NCI-H345 (cell line): ENCODE measurements around the gene ZBTB8B.

ENCODE experiments used
- DNase-seq: peaks from one replicate; lab custom pipeline; 2025; lab: John Stamatoyannopoulos, UW

Gene ZBTB8B

GRCh38 chr1:32508761-32509160, 43.9 kb downstream of the ZBTB8B start:
- no peak for DNase-seq

- DNase-seq, result no peak
Observed at GRCh38 chr1:32509939-32510338, 45.1 kb downstream of the ZBTB8B start.
